GM12891 (cell line): ENCODE results near the gene GATAD2A.

ENCODE experiments used
- POLR2A ChIP-seq: IDR thresholded peaks from 2 replicates; pipeline ENCODE4 v1.6.1; 2011; ENCODE audit warnings: low read depth, low read length, control low read depth
- POLR2AphosphoS5 ChIP-seq: IDR thresholded peaks from 2 replicates; pipeline ENCODE4 v1.6.1; 2011; ENCODE audit warnings: low read depth, low read length, control low read depth

GRCh38 chr19:19426799-19427198 is 21.3 kb downstream of the GATAD2A start:
- TF ChIP-seq POLR2A (no peak), POLR2AphosphoS5 (no peak)
